Measurements from ENCODE around the gene PADI4. TPM values are rescaled to one million over a fixed set of nuclear protein-coding genes. Genes with fewer than 3 reads are reported as not detected.

The PADI4 gene
- total RNA-seq, 1 experiment from 2014 or later = not detected

DNA sequence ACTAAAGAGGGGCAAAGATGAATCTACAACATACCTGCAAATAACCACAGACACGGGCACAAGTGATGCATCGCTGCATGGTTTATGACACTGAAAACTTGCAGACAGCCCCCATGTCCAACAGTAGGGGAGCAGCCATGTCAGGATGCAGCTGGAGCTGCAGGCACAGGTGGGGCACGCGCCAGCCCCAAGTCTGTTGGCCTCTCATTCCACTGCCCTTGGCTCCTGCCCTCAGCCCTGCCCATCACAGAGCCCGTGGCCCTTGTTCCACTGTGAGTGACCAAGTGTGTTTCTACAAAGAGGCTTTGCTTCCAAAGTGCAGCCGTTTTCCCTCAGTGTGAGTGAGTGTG, 3.2 kb upstream of the PADI4 start:
- H3K4me3 Mint-ChIP-seq (ENCODE audit: low read depth, unreplicated experiment) = no peak overlapping the region
- intact Hi-C loops (cut with micrococcal nuclease; ENCODE audit: unreplicated experiment) = no loop called here
- no peak for DNase-seq
- BruUV-seq (replicated peaks) = no TSS peak
- H3K27ac Mint-ChIP-seq (ENCODE audit: unreplicated experiment) = no peak overlapping the region
- TF ChIP-seq, protein P1, sequence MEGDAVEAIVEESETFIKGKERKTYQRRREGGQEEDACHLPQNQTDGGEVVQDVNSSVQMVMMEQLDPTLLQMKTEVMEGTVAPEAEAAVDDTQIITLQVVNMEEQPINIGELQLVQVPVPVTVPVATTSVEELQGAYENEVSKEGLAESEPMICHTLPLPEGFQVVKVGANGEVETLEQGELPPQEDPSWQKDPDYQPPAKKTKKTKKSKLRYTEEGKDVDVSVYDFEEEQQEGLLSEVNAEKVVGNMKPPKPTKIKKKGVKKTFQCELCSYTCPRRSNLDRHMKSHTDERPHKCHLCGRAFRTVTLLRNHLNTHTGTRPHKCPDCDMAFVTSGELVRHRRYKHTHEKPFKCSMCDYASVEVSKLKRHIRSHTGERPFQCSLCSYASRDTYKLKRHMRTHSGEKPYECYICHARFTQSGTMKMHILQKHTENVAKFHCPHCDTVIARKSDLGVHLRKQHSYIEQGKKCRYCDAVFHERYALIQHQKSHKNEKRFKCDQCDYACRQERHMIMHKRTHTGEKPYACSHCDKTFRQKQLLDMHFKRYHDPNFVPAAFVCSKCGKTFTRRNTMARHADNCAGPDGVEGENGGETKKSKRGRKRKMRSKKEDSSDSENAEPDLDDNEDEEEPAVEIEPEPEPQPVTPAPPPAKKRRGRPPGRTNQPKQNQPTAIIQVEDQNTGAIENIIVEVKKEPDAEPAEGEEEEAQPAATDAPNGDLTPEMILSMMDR (IDR thresholded peaks at IDR 0.05; ENCODE audit: unreplicated experiment) = no peak
- H3K27me3 Mint-ChIP-seq (ENCODE audit: unreplicated experiment) = peaks cover 19% of the 10 kb centered on the region
- H3K4me1 Mint-ChIP-seq (ENCODE audit: low read depth, unreplicated experiment) = no peaks in the 10 kb centered on the region
- no peaks in the 10 kb centered on the region for H3K36me3 Mint-ChIP-seq (ENCODE audit: insufficient read depth, unreplicated experiment)
- H3K9me3 Mint-ChIP-seq (ENCODE audit: low read depth, unreplicated experiment) = no peaks in the 10 kb centered on the region
- CTCF ChIA-PET = no interaction called here

DNA sequence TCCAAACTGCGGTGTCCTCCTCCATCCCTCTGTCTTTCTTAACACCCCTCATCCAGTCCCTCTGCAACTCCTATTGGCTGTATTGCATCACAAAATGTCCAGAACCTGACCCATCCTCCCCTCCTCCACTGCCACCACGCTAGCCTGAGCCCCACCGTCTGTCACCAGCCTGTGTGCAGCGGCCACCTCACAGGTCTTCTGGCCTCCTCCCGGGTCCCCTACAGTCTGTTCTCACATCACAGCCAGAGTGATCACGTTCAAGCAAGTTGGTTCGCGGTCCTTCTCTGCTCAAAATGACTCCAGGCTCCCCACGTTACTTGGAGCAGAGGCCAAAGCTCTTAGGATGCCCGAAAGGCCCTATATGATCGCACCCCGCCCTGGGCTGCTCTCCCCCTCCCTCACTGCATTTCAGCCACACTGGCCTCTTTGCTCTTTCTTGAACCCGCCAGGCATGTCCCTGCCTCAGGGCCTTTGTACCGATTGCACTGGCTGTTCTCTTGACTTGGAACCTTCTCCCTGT, 2.4 kb upstream of the PADI4 start:
- H3K36me3 Mint-ChIP-seq (ENCODE audit: insufficient read depth, unreplicated experiment) = no peaks in the 10 kb centered on the region
- peaks cover 28% of the 10 kb centered on the region for H3K27me3 Mint-ChIP-seq (ENCODE audit: unreplicated experiment)
- H3K27ac Mint-ChIP-seq (ENCODE audit: unreplicated experiment) = no peak overlapping the region
- no peaks in the 10 kb centered on the region for H3K9me3 Mint-ChIP-seq (ENCODE audit: low read depth, unreplicated experiment)
- no peaks in the 10 kb centered on the region for H3K4me1 Mint-ChIP-seq (ENCODE audit: low read depth, unreplicated experiment)
- TF ChIP-seq, protein P1 (IDR thresholded peaks at IDR 0.05; ENCODE audit: unreplicated experiment) = no peak
- DNase-seq = no peak
- intact Hi-C loops (cut with micrococcal nuclease; ENCODE audit: unreplicated experiment) = no loop called here
- CTCF ChIA-PET = interaction anchor here (0.6 kb wide), 1 partner anchor 256 kb away, joined by 7 read pairs; no protein-coding TSS in a partner anchor
- H3K4me3 Mint-ChIP-seq (ENCODE audit: low read depth, unreplicated experiment) = no peak overlapping the region
- no TSS peak for BruUV-seq (replicated peaks)

DNA sequence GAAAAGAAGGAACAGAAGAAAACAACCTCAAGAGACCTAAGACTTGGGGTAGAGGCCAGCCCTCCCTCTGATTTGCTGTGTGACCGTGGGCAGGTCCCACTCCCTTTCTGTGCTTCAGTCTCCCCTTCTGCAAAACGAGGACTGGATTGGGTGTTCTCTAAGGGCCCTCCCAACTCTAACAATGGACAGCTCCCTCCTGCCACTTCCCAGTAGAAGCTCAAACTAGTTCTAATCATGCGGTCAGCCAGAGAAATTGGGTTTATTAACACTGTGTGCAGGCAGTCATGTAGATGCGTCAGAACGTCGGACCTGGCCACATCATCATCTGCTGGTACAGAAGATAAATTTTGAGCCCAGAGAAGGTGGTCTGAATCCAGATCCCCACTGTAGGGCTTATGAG, 1.6 kb upstream of the PADI4 start:
- TF ChIP-seq, protein P1 (IDR thresholded peaks at IDR 0.05; ENCODE audit: unreplicated experiment) = no peak
- CTCF ChIA-PET = no interaction called here
- Mint-ChIP-seq H3K27me3 (ENCODE audit: unreplicated experiment) (peaks cover 30% of the 10 kb centered on the region), H3K9me3 (ENCODE audit: low read depth, unreplicated experiment) (no peaks in the 10 kb centered on the region), H3K4me3 (ENCODE audit: low read depth, unreplicated experiment) (no peak overlapping the region), H3K36me3 (ENCODE audit: insufficient read depth, unreplicated experiment) (no peaks in the 10 kb centered on the region), H3K27ac (ENCODE audit: unreplicated experiment) (no peak overlapping the region), H3K4me1 (ENCODE audit: low read depth, unreplicated experiment) (no peaks in the 10 kb centered on the region)
- BruUV-seq (replicated peaks) = no TSS peak
- intact Hi-C loops (cut with micrococcal nuclease; ENCODE audit: unreplicated experiment) = no loop called here
- no peak for DNase-seq

DNA sequence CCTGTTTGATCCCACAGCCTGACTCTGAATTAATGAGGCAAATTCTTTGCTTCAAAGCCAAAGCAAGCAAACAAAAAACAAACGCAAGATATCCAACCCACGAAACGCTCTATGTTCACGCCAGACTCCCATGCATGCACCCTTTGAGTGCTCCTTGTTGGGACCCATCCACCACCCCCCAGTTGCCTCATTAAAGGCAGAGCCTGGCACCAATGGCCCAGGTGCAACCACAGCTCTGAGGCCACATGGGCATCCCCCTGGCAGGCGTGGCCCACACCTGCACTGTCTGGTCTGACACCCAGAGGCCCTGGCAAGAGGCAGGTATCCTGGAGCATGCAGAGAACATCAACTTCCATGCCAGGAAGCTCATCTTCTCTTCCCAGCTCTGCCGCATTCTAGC, 1.1 kb upstream of the PADI4 start:
- Mint-ChIP-seq H3K27ac (ENCODE audit: unreplicated experiment) (no peak overlapping the region), H3K36me3 (ENCODE audit: insufficient read depth, unreplicated experiment) (no peaks in the 10 kb centered on the region), H3K4me3 (ENCODE audit: low read depth, unreplicated experiment) (no peak overlapping the region), H3K4me1 (ENCODE audit: low read depth, unreplicated experiment) (no peaks in the 10 kb centered on the region), H3K27me3 (ENCODE audit: unreplicated experiment) (peaks cover 30% of the 10 kb centered on the region), H3K9me3 (ENCODE audit: low read depth, unreplicated experiment) (no peaks in the 10 kb centered on the region)
- DNase-seq = no peak
- CTCF ChIA-PET = no interaction called here
- intact Hi-C loops (cut with micrococcal nuclease; ENCODE audit: unreplicated experiment) = no loop called here
- TF ChIP-seq, protein P1 (IDR thresholded peaks at IDR 0.05; ENCODE audit: unreplicated experiment) = no peak
- BruUV-seq (replicated peaks) = no TSS peak
